Measurements from ENCODE around the gene CTNNA1. TPM values are rescaled to one million over a fixed set of nuclear protein-coding genes. Genes with fewer than 3 reads are reported as not detected.

The CTNNA1 gene
- total and polyA plus RNA-seq, 2 of the 8 experiments (the other 6 are each of a cell fraction or from before 2014, with no cell fraction given): 115 to 349 TPM

GRCh38 chr5:138883211-138883610, 130.0 kb downstream of the CTNNA1 start (continued):
- TF ChIP-seq JUND (IDR thresholded peaks at IDR 0.05; ENCODE audit: low read length): no peak
- no peak for TF ChIP-seq HDAC2 (IDR thresholded peaks at IDR 0.05; ENCODE audit: borderline replicate concordance in 1 of 2, low read depth in 2 of 2, low read length in 2 of 2)
- no peak for TF ChIP-seq CBX8 (IDR thresholded peaks at IDR 0.05; ENCODE audit: borderline replicate concordance, low read depth, low read length)
- no peak for TF ChIP-seq RFX5 (IDR thresholded peaks at IDR 0.05; ENCODE audit: borderline replicate concordance, low read depth, low read length)
- TF ChIP-seq TBP (IDR thresholded peaks at IDR 0.05; ENCODE audit: low read depth, low read length): no peak
- no peak for TF ChIP-seq SRF (IDR thresholded peaks at IDR 0.05; ENCODE audit: low read depth, low read length)
- TF ChIP-seq SIN3A (conservative IDR thresholded peaks at IDR 0.05 in 1 of 2, IDR thresholded peaks at IDR 0.05 in 1 of 2; ENCODE audit: low read depth in 1 of 2, low read length in 2 of 2): no peak
- TF ChIP-seq YY1 (IDR thresholded peaks at IDR 0.05; ENCODE audit: low read depth, low read length): no peak
